Activated CD8-positive, alpha-beta memory T cell treated with anti-CD3 and anti-CD28 coated beads, Interleukin-2, amount 50 U/mL, for 4 hours (primary cell): Measurements from ENCODE around the gene EFTUD2.

Experiments
- DNase-seq: peaks from one replicate; pipeline ENCODE4 v3.0.0-alpha.2; 2020

The EFTUD2 gene

GRCh38 chr17:44910231-44911106 lies 11.2 kb upstream of the EFTUD2 start:
- no peak for DNase-seq

- no peak for DNase-seq
Observed at GRCh38 chr17:44909681-44910144, 10.5 kb upstream of the EFTUD2 start.

- no peak for DNase-seq
Observed at GRCh38 chr17:44908761-44909326, 9.6 kb upstream of the EFTUD2 start.

- DNase-seq: no peak
Observed at GRCh38 chr17:44907729-44908470, 8.7 kb upstream of the EFTUD2 start.

GRCh38 chr17:44906763-44907728 lies 7.8 kb upstream of the EFTUD2 start:
- no peak for DNase-seq

- no peak for DNase-seq
Observed at GRCh38 chr17:44906010-44906646, 6.9 kb upstream of the EFTUD2 start.

GRCh38 chr17:44905006-44906000 lies 6.1 kb upstream of the EFTUD2 start:
- no peak for DNase-seq

GRCh38 chr17:44904001-44904984 lies 5.0 kb upstream of the EFTUD2 start:
- no peak for DNase-seq

GRCh38 chr17:44903012-44903685 lies 3.9 kb upstream of the EFTUD2 start:
- DNase-seq: no peak

- no peak for DNase-seq
Observed at GRCh38 chr17:44902135-44902760, 3.0 kb upstream of the EFTUD2 start.

- DNase-seq: no peak
Observed at GRCh38 chr17:44901411-44901921, 2.2 kb upstream of the EFTUD2 start.

- no peak for DNase-seq
Observed at GRCh38 chr17:44900894-44901293, 1.6 kb upstream of the EFTUD2 start.

GRCh38 chr17:44898768-44899073 lies 524 bp downstream of the EFTUD2 start:
- DNase-seq: no peak

- no peak for DNase-seq
Observed at GRCh38 chr17:44894642-44895041, 4.6 kb downstream of the EFTUD2 start.

- DNase-seq: no peak
Observed at GRCh38 chr17:44892250-44892649, 7.0 kb downstream of the EFTUD2 start.

GRCh38 chr17:44889003-44889402 lies 10.2 kb downstream of the EFTUD2 start:
- no peak for DNase-seq

GRCh38 chr17:44887971-44888954 lies 11.0 kb downstream of the EFTUD2 start:
- DNase-seq: no peak
